Right kidney (tissue), 1 donor: ENCODE data around the gene CACNG1.

ENCODE experiments used
- DNase-seq: peaks from one replicate; pipeline ENCODE4 v3.0.0-alpha.2; 2016

The CACNG1 gene

GRCh38 chr17:67051837-67052236 is 7.5 kb downstream of the CACNG1 start:
- DNase-seq = no peak

- DNase-seq = no peak
These were observed 8.5 kb downstream of the CACNG1 start for GRCh38 chr17:67052720-67053437.

DNA sequence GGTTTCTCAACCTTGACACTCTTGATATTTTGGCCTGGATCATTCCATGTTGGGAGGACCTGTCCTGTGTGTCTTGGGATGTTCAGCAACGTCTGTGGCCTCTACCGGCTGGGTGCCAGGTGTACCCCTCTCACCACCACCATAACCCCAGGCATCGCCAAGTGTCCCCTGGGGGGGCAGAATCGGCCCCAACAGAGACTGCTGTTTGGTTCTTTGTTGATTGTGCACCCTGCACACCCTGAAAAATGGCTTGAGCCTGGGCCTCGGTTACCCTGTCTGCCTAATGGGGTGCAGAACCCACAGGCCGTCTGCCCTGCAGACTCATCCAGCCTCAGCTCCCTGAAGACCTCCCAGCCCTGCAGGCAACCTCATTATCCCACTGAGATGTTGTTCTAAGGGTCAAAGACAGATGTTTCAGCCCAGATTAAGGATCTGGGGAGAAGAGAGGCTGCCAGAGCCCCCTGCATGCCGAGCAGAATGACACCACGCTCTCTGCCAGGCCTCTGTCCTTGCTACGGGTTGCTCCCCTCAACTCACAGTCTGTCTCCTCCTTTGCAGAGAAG is 9.2 kb downstream of the CACNG1 start:
- no peak for DNase-seq

DNA sequence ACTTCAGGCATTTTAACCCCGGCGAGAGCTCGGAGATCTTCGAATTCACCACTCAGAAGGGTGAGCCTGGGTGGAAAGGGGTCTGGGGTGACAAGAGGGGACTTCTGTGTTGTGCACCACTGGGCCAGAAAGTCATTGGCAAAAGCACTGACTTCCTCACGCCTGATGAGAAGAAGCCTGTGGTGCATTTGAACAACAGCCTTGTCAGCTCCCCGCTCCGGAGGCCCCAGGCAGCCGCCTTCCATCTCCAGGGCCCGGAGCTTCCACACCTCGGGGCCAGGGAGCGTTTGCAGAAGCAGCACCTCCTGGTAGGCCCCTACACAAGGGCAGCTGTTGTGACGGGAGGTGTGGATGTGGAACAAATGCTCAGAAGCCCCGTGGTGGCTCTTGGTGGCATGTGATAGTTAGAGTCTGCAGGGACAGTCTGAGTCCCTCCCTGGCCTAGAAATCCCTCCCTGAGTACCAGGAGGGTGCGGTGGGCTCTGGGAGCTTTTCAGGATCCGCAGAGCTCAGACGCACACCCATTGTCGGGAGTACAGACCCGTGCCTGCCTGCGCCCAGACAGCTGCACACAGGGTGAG is 9.7 kb downstream of the CACNG1 start:
- DNase-seq = no peak

DNA sequence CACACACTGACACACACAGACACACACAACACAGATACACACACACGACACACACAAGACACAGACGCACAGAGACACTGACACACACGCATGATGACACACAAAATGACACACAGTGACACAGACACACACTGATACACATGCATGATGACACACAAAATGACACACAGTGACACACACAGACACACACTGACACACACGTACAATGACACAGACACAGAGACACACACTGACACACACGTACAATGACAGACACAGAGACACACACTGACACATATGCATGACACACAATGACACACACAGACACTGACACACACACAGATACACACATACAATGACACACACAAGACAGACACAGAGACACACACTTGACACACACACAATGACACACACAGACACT is 10.3 kb downstream of the CACNG1 start:
- DNase-seq = no peak

GRCh38 chr17:67055041-67055443 is 10.7 kb downstream of the CACNG1 start:
- no peak for DNase-seq

DNA sequence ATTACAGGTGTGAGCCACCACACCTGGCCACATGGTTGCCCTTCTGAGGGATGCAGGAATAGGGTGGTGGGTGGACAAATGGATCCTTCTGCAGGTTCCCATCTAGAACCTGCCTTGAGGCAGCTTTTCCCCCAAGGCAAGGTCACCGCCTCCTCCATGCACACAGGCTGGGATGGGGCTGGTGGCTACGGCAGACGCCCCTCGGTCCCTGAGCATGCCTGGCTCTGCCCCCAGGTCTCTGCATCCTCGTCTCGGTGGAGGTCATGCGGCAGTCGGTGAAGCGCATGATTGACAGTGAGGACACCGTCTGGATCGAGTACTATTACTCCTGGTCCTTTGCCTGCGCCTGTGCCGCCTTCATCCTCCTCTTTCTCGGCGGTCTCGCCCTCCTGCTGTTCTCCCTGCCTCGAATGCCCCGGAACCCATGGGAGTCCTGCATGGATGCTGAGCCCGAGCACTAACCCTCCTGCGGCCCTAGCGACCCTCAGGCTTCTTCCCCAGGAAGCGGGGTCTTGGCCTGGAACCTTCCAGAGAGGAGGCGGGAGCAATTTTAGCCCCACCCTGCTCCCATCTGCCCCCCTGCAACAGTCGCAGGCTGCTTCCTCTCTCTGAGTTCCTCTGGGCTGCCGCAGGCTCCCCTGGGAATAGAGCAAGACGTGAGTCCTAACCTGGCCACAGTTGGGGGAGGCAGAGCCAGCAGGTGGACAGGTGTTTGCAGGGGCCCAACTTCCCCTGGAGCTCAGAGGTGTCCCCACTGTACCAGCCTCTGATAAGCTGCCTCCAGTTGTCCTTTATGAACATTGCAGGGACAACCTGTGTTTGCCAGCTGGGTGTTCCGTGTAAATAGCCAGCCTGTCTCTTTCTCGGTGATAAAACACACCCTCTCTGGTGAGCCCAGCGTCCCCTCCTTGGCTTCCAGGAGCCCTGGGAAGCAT is 11.7 kb downstream of the CACNG1 start:
- no peak for DNase-seq

GRCh38 chr17:67056746-67057490 is 12.6 kb downstream of the CACNG1 start:
- no peak for DNase-seq

GRCh38 chr17:67058036-67058435 is 13.7 kb downstream of the CACNG1 start:
- no peak for DNase-seq

DNA sequence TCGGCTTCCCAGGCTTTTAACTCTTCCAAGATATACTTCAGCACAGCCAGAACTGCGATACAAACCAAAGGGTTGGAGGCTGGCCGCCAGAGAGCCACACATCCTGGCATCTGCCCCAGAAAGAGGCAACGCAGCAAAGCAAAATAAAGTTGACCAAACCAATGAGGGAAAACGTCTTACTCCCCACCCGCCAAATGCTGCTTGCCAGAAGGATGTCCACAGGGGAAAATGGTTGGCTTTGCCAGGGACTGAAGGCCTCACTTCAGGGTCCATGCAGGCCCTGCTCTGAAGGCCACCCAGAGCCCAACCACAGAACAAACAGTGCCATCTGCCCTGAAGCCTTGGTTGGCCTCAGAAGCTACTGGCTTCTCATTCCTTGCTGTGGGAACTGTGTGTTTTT is 15.0 kb downstream of the CACNG1 start:
- no peak for DNase-seq

DNA sequence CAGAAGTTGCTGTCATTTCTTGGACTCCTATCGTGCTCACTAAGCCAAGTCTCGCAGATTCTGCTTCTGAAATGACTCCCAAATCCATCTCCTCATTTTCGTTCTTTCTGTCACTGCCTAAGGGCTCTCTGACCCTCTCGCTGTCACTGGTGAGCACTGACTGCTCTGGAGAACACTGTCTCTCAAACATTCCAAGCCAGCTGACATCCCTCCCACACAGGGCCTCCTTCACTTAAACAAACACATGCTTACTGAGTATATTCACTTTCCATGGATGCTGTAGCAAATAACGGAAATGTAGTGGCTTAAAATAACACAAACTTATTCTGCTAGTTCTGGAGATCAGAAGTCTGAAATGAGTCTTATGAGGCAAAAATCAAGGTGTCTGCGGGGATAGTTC is 18.8 kb downstream of the CACNG1 start:
- no peak for DNase-seq

DNA sequence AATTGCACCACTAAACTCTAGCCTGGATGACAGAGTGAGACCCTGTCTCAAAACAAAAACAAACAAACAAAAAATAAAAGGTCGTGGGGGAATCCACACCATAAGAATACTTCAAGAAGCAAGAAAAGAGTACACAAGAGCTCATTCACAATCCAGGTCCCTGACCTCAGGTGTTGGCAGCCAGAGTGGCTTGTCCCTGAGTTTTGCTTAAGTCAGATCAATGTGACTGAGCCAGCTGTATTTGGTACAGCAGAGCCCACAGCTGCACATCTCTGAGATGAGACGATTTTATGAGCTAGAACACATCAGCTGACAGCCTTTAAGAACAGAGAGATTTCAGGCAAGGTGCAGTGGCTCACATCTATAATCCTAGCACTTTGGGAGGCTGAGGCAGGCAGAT is 22.4 kb downstream of the CACNG1 start:
- DNase-seq = no peak

GRCh38 chr17:67067571-67068482 is 23.5 kb downstream of the CACNG1 start:
- no peak for DNase-seq

DNA sequence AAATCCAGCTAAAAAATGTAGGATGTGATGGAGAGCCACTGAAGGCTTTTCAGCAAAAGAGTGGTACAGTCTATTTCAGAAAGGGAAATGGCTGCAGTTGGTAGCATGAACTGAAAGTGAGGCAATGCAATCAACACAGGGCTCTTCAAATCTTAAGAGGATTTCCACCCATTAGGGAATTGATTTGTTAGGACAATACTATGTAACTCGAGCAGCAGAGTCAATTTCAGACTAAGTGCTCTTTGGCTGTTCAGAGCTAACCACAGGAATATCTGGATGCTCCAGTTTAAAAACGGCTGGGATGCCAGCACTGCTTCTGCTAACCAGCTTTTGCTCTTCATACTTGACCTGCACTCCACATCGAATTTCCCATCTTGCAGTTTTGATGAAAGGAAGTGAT is 24.6 kb downstream of the CACNG1 start:
- no peak for DNase-seq

DNA sequence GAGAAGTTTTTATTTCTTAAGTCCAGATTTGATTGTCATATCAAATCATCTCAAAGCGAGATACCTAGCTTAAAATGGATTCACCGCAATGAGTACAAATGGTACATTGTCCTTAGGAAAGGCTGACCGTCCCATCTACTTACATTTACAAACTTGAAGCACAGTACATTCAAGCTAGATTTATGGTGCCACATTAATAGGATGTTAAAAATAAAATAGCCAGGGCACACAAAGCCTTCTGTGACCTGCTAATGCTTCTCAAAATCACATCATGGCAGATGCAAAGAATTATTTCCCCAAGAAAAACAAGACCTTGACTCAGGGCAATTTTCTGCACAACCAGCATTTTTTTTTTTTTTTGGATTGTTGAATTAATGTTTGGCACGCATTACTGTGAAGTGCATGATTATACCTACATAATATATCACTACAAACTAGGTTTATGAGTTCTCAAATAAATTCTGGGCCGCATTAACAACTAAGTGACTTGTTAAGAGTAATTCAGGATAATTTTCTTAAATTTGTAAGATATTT is 25.3 kb downstream of the CACNG1 start:
- DNase-seq = no peak

- DNase-seq = no peak
These were observed 27.2 kb downstream of the CACNG1 start for GRCh38 chr17:67071595-67071994.

GRCh38 chr17:67072885-67073284 is 28.5 kb downstream of the CACNG1 start:
- no peak for DNase-seq

DNA sequence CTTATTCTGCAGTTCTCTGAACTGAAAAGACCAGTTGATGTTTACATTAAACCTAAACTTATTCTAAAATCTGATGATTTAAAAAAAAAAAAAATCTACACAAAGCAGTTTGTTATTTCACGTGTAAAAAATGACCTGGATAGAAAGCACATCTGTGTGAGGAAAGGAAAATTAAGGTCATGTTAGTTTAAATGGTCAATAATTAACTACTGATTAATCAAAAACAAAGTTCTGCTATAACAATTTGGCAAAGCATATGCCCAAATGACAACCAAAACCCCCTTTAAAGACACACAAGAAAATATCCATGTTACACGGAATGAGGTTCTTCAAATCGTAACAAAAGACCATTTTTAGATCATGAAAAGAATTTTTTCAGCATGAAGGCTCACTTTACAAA is 30.4 kb downstream of the CACNG1 start:
- DNase-seq = no peak

DNA sequence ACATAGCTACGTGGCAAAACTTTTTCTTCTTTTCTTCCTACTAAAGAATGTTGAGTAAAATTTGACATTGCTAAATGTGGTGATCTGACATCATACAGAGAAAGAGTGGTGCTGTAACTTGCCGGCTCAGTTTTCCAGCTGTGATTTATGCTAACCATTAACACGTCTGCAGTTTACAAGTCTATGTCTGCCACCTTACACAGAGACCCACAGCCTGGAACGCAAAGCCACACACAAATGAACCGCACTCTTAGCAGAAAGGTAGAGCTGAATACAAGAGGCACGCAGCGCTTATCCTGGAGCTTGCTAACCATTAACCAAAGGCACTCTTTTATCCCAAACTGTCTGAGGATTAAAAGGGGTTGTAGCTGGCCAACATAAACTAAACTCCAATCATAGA is 31.9 kb downstream of the CACNG1 start:
- no peak for DNase-seq

DNA sequence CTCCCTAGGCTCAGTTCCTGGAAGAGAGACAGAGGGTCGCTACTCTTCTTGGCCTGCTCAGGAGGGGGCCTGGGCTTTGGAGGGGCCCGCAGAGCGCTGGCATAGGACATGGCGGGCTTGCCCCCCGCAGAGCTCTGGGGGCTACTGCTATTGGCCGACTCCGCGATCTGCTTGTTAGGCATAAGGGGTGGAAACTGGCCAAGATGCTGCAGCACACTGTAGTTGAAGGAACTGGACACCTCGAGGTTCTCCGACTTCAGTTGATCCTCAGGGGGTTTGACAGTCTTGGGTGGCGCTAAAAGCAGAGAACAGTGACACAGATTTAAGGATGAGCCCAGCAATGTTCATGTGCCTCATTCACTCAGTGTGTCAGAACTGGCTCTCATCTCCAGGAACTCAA is 33.9 kb downstream of the CACNG1 start:
- DNase-seq = no peak

GRCh38 chr17:67079491-67079890 is 35.1 kb downstream of the CACNG1 start:
- DNase-seq = no peak
